ENCODE results near the gene DCBLD1.

DCBLD1 gene

DNA sequence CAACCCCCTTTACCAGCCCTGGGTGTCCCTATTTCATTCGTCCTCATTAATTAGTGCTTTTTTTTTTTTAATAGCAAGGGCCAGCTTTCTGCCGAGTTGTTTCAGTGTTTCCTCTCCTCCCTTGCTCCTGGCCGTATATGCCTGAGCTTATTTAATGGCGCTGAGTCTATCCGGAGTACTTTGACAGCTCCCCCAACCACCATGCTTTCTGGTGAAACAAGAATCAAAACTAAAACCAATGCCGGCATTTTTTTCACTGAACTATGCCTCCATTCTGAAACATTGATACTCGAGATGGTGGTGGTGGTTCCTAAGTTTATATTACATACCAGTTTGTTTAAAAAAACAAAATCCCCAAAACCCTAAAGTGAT lies 1.2 kb downstream of the DCBLD1 start:
- peak overlapping the region; percentile 98 for H2AFZ ChIP-seq
- peak overlapping the region; percentile 93 for H3K27ac ChIP-seq
- H3K27me3 ChIP-seq (ENCODE audit: control insufficient read depth, insufficient read depth, low read length): no peaks in the 10 kb centered on the region
- H3K36me3 ChIP-seq (ENCODE audit: control insufficient read depth, insufficient read depth, low read length): no peaks in the 10 kb centered on the region
- TF ChIP-seq, protein P1, sequence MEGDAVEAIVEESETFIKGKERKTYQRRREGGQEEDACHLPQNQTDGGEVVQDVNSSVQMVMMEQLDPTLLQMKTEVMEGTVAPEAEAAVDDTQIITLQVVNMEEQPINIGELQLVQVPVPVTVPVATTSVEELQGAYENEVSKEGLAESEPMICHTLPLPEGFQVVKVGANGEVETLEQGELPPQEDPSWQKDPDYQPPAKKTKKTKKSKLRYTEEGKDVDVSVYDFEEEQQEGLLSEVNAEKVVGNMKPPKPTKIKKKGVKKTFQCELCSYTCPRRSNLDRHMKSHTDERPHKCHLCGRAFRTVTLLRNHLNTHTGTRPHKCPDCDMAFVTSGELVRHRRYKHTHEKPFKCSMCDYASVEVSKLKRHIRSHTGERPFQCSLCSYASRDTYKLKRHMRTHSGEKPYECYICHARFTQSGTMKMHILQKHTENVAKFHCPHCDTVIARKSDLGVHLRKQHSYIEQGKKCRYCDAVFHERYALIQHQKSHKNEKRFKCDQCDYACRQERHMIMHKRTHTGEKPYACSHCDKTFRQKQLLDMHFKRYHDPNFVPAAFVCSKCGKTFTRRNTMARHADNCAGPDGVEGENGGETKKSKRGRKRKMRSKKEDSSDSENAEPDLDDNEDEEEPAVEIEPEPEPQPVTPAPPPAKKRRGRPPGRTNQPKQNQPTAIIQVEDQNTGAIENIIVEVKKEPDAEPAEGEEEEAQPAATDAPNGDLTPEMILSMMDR (IDR thresholded peaks at IDR 0.05): no peak
- H3K9ac ChIP-seq: no peak overlapping the region
- peaks cover 3% of the 10 kb centered on the region for H3K4me1 ChIP-seq
- H3K4me2 ChIP-seq (ENCODE audit: low read length): peak overlapping the region; percentile 99
- H3K4me3 ChIP-seq (ENCODE audit: low read depth, low read length): peak overlapping the region; percentile 94
- no peaks in the 10 kb centered on the region for H3K9me3 ChIP-seq (ENCODE audit: control insufficient read depth, low read length)
- peaks cover 23% of the 10 kb centered on the region for H3K79me2 ChIP-seq

DNA sequence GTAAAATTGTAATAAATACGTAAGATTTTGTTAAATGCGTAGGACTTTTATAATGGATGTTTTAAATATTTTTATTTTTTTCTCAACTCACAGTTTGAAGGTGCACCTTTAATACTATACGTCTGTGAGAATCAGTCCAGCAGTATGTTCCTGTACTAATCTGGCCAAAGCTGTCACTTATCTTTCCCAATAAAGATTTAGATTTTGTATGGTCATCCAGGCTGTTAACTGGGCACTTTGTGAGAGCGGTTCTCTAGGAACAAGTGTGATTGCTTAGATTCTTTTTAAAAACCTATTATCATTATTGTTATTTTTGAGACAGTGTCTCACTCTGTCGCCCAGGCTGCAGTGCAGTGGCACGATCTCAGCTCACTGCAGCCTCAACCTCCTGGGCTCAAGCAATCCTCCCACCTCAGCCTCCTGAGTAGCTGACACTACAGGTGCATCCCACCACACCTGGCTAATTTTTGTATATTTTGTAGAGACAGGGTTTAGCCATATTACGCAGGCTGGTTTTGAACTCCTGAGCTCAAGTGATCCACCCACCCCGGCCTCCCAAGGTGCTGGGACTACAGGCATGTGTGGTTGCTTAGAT lies 1.7 kb downstream of the DCBLD1 start:
- no peaks in the 10 kb centered on the region for H3K9me3 ChIP-seq (ENCODE audit: control insufficient read depth, low read length)
- peaks cover 23% of the 10 kb centered on the region for H3K79me2 ChIP-seq
- H3K27me3 ChIP-seq (ENCODE audit: control insufficient read depth, insufficient read depth, low read length): no peaks in the 10 kb centered on the region
- TF ChIP-seq, protein P1 (IDR thresholded peaks at IDR 0.05): no peak
- peaks cover 3% of the 10 kb centered on the region for H3K4me1 ChIP-seq
- no peaks in the 10 kb centered on the region for H3K36me3 ChIP-seq (ENCODE audit: control insufficient read depth, insufficient read depth, low read length)
- peak overlapping the region; percentile 99 for H3K4me2 ChIP-seq (ENCODE audit: low read length)
- H3K27ac ChIP-seq: peak overlapping the region; percentile 93
- no peak overlapping the region for H3K9ac ChIP-seq
- peak overlapping the region; percentile 94 for H3K4me3 ChIP-seq (ENCODE audit: low read depth, low read length)
- H2AFZ ChIP-seq: peak overlapping the region; percentile 98

GRCh38 chr6:117485433-117485832 lies 3.0 kb downstream of the DCBLD1 start:
- Histone ChIP-seq H3K36me3 (ENCODE audit: control insufficient read depth, insufficient read depth, low read length) (no peaks in the 10 kb centered on the region), H3K79me2 (peaks cover 23% of the 10 kb centered on the region), H3K27ac (no peak overlapping the region), H3K9me3 (ENCODE audit: control insufficient read depth, low read length) (no peaks in the 10 kb centered on the region), H2AFZ (no peak overlapping the region), H3K4me1 (peaks cover 3% of the 10 kb centered on the region), H3K27me3 (ENCODE audit: control insufficient read depth, insufficient read depth, low read length) (no peaks in the 10 kb centered on the region), H3K4me2 (ENCODE audit: low read length) (no peak overlapping the region), H3K4me3 (ENCODE audit: low read depth, low read length) (no peak overlapping the region), H3K9ac (no peak overlapping the region)
- TF ChIP-seq, protein P1 (IDR thresholded peaks at IDR 0.05): no peak

DNA sequence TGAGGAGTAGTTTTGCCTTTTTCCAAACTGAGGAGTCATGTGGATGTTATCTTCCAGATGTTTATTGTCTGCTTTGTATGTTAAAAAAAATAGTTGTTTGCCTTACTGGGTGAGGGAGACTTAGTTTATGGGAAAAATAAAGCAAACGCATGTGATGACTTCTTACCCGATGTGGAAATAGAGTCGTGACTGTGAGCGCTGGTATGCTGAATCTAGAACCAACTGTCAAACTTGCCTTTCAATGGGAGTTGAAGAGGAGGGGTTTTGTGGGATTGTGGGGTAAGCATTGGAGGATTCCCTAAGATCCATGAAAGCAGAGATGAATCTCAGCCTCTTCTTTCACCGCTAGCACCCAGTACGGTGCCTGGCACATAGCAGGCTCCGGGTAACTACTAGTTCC lies 5.3 kb downstream of the DCBLD1 start:
- H3K27me3 ChIP-seq (ENCODE audit: control insufficient read depth, insufficient read depth, low read length): no peaks in the 10 kb centered on the region
- H3K9ac ChIP-seq: no peak overlapping the region
- H3K4me2 ChIP-seq (ENCODE audit: low read length): no peak overlapping the region
- no peaks in the 10 kb centered on the region for H3K36me3 ChIP-seq (ENCODE audit: control insufficient read depth, insufficient read depth, low read length)
- TF ChIP-seq, protein P1 (IDR thresholded peaks at IDR 0.05): no peak
- no peak overlapping the region for H3K27ac ChIP-seq
- H3K79me2 ChIP-seq: peaks cover 23% of the 10 kb centered on the region
- peaks cover 3% of the 10 kb centered on the region for H3K4me1 ChIP-seq
- H2AFZ ChIP-seq: no peak overlapping the region
- no peaks in the 10 kb centered on the region for H3K9me3 ChIP-seq (ENCODE audit: control insufficient read depth, low read length)
- no peak overlapping the region for H3K4me3 ChIP-seq (ENCODE audit: low read depth, low read length)

GRCh38 chr6:117489003-117489402 lies 6.5 kb downstream of the DCBLD1 start:
- no peaks in the 10 kb centered on the region for H3K27me3 ChIP-seq (ENCODE audit: control insufficient read depth, insufficient read depth, low read length)
- no peak overlapping the region for H2AFZ ChIP-seq
- H3K79me2 ChIP-seq: peaks cover 23% of the 10 kb centered on the region
- H3K9me3 ChIP-seq (ENCODE audit: control insufficient read depth, low read length): no peaks in the 10 kb centered on the region
- TF ChIP-seq, protein P1 (IDR thresholded peaks at IDR 0.05): no peak
- H3K9ac ChIP-seq: no peak overlapping the region
- H3K27ac ChIP-seq: no peak overlapping the region
- no peak overlapping the region for H3K4me3 ChIP-seq (ENCODE audit: low read depth, low read length)
- H3K4me2 ChIP-seq (ENCODE audit: low read length): no peak overlapping the region
- H3K36me3 ChIP-seq (ENCODE audit: control insufficient read depth, insufficient read depth, low read length): no peaks in the 10 kb centered on the region
- H3K4me1 ChIP-seq: peaks cover 3% of the 10 kb centered on the region
